WTC11 (cell line): ENCODE measurements around the gene FYN.

ENCODE experiments used
- TEAD4 ChIP-seq: sonication (generic); formaldehyde crosslinking; IDR thresholded peaks from 2 replicates; pipeline ENCODE4 v1.8.0; 2022; ENCODE audit warnings: mild to moderate bottlenecking, missing genetic modification reagents
- TF ChIP-seq, protein P1 (sequence below): fragments of 200-600 bp; IDR thresholded peaks from 2 replicates; pipeline ENCODE4 v1.8.0; 2022; ENCODE audit warnings: antibody characterized with exemption
- TF ChIP-seq, protein P2 (sequence below): sonication (generic); formaldehyde crosslinking; IDR thresholded peaks from 2 replicates; pipeline ENCODE4 v1.8.0; 2023; ENCODE audit warnings: missing genetic modification reagents, mild to moderate bottlenecking, borderline replicate concordance
- TF ChIP-seq, protein P3 (sequence below): sonication (generic); formaldehyde crosslinking; IDR thresholded peaks from 2 replicates; pipeline ENCODE4 v1.8.1; 2023; ENCODE audit warnings: mild to moderate bottlenecking, missing genetic modification reagents, moderate library complexity
- TF ChIP-seq, protein P4 (sequence below): fragments of 250-450 bp; sonication (Bioruptor Pico); IDR thresholded peaks from 2 replicates; pipeline ENCODE4 v1.9.0; 2021; ENCODE audit warnings: mild to moderate bottlenecking

DNA sequence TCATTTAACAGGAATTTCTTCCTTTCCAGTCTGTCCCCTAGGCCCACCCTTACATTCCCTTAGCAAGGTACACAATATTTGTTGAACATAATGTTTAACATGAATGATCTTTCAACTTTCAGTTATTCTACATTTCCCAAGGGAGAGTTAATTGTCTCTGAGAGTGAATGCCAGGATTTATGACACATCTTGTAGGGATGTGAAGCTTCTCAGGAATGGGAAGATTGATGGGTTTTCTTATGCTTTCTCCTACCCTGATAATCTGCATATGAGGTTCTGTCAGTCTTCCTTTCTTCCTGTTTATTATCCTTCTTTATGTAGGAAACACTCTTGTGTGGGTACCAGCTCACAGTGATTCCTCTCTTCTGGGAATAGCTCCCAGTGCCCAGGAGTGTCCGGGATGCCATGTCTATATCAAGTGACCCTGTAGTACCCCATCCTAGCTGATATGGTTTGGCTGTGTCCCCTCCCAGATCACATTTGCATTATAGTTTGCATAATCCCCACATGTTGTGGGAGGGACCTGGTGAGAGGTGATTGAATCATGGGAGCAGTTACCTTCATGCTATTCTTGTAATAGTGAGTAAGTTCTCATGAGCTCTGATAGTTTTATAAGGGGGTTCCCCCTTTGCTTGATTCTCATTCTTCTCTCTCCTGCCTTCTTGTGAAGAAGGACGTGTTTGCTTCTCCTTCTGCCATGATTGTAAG lies 7.1 kb upstream of the FYN start:
- TF ChIP-seq, protein P1, sequence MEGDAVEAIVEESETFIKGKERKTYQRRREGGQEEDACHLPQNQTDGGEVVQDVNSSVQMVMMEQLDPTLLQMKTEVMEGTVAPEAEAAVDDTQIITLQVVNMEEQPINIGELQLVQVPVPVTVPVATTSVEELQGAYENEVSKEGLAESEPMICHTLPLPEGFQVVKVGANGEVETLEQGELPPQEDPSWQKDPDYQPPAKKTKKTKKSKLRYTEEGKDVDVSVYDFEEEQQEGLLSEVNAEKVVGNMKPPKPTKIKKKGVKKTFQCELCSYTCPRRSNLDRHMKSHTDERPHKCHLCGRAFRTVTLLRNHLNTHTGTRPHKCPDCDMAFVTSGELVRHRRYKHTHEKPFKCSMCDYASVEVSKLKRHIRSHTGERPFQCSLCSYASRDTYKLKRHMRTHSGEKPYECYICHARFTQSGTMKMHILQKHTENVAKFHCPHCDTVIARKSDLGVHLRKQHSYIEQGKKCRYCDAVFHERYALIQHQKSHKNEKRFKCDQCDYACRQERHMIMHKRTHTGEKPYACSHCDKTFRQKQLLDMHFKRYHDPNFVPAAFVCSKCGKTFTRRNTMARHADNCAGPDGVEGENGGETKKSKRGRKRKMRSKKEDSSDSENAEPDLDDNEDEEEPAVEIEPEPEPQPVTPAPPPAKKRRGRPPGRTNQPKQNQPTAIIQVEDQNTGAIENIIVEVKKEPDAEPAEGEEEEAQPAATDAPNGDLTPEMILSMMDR: no peak
- TF ChIP-seq TEAD4 (CRISPR knock-in tag): no peak
- TF ChIP-seq, protein P2, sequence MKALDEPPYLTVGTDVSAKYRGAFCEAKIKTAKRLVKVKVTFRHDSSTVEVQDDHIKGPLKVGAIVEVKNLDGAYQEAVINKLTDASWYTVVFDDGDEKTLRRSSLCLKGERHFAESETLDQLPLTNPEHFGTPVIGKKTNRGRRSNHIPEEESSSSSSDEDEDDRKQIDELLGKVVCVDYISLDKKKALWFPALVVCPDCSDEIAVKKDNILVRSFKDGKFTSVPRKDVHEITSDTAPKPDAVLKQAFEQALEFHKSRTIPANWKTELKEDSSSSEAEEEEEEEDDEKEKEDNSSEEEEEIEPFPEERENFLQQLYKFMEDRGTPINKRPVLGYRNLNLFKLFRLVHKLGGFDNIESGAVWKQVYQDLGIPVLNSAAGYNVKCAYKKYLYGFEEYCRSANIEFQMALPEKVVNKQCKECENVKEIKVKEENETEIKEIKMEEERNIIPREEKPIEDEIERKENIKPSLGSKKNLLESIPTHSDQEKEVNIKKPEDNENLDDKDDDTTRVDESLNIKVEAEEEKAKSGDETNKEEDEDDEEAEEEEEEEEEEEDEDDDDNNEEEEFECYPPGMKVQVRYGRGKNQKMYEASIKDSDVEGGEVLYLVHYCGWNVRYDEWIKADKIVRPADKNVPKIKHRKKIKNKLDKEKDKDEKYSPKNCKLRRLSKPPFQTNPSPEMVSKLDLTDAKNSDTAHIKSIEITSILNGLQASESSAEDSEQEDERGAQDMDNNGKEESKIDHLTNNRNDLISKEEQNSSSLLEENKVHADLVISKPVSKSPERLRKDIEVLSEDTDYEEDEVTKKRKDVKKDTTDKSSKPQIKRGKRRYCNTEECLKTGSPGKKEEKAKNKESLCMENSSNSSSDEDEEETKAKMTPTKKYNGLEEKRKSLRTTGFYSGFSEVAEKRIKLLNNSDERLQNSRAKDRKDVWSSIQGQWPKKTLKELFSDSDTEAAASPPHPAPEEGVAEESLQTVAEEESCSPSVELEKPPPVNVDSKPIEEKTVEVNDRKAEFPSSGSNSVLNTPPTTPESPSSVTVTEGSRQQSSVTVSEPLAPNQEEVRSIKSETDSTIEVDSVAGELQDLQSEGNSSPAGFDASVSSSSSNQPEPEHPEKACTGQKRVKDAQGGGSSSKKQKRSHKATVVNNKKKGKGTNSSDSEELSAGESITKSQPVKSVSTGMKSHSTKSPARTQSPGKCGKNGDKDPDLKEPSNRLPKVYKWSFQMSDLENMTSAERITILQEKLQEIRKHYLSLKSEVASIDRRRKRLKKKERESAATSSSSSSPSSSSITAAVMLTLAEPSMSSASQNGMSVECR: no peak
- TF ChIP-seq, protein P3, sequence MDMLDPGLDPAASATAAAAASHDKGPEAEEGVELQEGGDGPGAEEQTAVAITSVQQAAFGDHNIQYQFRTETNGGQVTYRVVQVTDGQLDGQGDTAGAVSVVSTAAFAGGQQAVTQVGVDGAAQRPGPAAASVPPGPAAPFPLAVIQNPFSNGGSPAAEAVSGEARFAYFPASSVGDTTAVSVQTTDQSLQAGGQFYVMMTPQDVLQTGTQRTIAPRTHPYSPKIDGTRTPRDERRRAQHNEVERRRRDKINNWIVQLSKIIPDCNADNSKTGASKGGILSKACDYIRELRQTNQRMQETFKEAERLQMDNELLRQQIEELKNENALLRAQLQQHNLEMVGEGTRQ (CRISPR knock-in tag): no peak
- TF ChIP-seq, protein P4, sequence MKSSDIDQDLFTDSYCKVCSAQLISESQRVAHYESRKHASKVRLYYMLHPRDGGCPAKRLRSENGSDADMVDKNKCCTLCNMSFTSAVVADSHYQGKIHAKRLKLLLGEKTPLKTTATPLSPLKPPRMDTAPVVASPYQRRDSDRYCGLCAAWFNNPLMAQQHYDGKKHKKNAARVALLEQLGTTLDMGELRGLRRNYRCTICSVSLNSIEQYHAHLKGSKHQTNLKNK (CRISPR knock-in tag): no peak
